Measurements from ENCODE around the gene SLU7.

The SLU7 gene

DNA sequence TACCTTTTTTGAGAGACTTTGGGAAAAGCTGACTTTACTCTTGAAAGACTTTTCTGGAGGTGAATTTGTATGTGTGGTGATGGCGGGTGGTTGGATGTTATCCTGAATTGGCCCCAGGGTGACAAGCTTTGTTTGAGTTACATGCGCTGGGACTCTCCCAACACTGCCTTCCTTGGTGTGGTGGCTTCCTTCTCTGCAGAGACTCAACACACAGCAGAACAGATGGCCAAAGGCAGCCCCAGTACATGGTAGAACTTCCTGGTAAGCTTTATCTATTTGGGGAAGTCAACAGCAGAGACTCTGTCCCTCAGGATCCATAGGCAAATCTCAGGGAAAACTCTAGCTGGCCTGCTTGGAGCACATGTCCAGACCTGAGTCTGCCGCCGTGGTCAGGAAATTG lies 66.6 kb downstream of the SLU7 start:
- Histone ChIP-seq H3K36me3 (no peaks in the 10 kb centered on the region), H3K9me3 (no peaks in the 10 kb centered on the region), H3K27ac (no peak overlapping the region), H3K4me1 (ENCODE audit: control insufficient read depth in 1 of 2, insufficient read depth in 1 of 2, low read depth in 1 of 2, low read length in 1 of 2) (no peaks in the 10 kb centered on the region), H3K27me3 (no peaks in the 10 kb centered on the region), H3K4me3 (ENCODE audit: low read depth in 1 of 2, low read length in 1 of 2) (no peak overlapping the region)
- TF ChIP-seq, protein P1, sequence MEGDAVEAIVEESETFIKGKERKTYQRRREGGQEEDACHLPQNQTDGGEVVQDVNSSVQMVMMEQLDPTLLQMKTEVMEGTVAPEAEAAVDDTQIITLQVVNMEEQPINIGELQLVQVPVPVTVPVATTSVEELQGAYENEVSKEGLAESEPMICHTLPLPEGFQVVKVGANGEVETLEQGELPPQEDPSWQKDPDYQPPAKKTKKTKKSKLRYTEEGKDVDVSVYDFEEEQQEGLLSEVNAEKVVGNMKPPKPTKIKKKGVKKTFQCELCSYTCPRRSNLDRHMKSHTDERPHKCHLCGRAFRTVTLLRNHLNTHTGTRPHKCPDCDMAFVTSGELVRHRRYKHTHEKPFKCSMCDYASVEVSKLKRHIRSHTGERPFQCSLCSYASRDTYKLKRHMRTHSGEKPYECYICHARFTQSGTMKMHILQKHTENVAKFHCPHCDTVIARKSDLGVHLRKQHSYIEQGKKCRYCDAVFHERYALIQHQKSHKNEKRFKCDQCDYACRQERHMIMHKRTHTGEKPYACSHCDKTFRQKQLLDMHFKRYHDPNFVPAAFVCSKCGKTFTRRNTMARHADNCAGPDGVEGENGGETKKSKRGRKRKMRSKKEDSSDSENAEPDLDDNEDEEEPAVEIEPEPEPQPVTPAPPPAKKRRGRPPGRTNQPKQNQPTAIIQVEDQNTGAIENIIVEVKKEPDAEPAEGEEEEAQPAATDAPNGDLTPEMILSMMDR (IDR thresholded peaks at IDR 0.05) = no peak

Data from neutrophil (primary cell).